Transverse colon (tissue), 4 donors: ENCODE data around the gene SNRNP70. TPM values are rescaled to one million over a fixed set of nuclear protein-coding genes. Genes with fewer than 3 reads are reported as not detected.

Experiments
- DNase-seq: peaks from one replicate; pipeline ENCODE4 v3.0.0-alpha.2; 2019
- H3K27ac ChIP-seq, 4 donors: fragments of 200-600 bp; sonication (generic); 2 replicates each; pipeline ENCODE4 v1.5.1; 2016 to 2018; ENCODE audit warnings: inconsistent platforms in 4 of 4
- H3K27me3 ChIP-seq: fragments of 200-600 bp; sonication (generic); 2 replicates; pipeline ENCODE4 v1.5.1; 2017; ENCODE audit warnings: inconsistent platforms
- H3K36me3 ChIP-seq, 4 donors: fragments of 200-600 bp; sonication (generic); 2 replicates each; pipeline ENCODE4 v1.5.1; 2017 to 2019; ENCODE audit warnings: inconsistent platforms in 4 of 4
- H3K4me1 ChIP-seq, 4 donors: fragments of 200-600 bp; sonication (generic); 2 replicates each; pipeline ENCODE4 v1.5.1; 2017 to 2020; ENCODE audit warnings: inconsistent platforms in 4 of 4
- H3K4me3 ChIP-seq, 4 donors: fragments of 200-600 bp; sonication (generic); 1 replicate in 1 of 4; 2 replicates in 3 of 4; pipeline versions ENCODE4 v1.5.1 to v1.6.1; 2017 to 2019; ENCODE audit warnings: inconsistent platforms in 4 of 4
- H3K9me3 ChIP-seq, 2 donors: fragments of 200-600 bp; sonication (generic); 2 replicates each; pipeline ENCODE4 v1.5.1; 2017 to 2019; ENCODE audit warnings: inconsistent platforms in 2 of 2
- EP300 ChIP-seq: sonication (generic); formaldehyde crosslinking; IDR thresholded peaks from one replicate; pipeline ENCODE4 v1.6.1; 2017; ENCODE audit warnings: antibody characterized with exemption, low read depth
- POLR2A ChIP-seq: fragments of 450-650 bp; IDR thresholded peaks from one replicate; pipeline ENCODE4 v1.6.1; 2016; ENCODE audit warnings: antibody characterized with exemption, mild to moderate bottlenecking, moderate library complexity
- POLR2AphosphoS5 ChIP-seq, 3 donors: sonication (generic); formaldehyde crosslinking; IDR thresholded peaks; one replicate each; pipeline ENCODE4 v1.6.1; 2016; ENCODE audit warnings: antibody characterized with exemption in 3 of 3
- WGBS, 2 donors: methylation state at CpG; one replicate each; pipeline ENCODE4 v1.1.5; 2018; ENCODE audit warnings: low coverage in 1 of 2; 5-methylcytosine and 5-hydroxymethylcytosine counted together
- in situ Hi-C, 4 donors: fragments of 200-750 bp; cut with MboI; loops; one replicate each; pipeline versions ENCODE4 v1.15.0 to v1.15.1; 2017; ENCODE audit warnings: low sequenced_read_pairs in 3 of 4, low pct_ligation_motif_present in 1 of 4, low pct_unique_long_range_greater_than_20kb in 1 of 4
- intact Hi-C: fragments of 100-400 bp; cut with DNase I; formaldehyde crosslinking; loops from one replicate; pipeline ENCODE4 v1.15.1; 2023; ENCODE audit warnings: low total_unique reads
- total RNA-seq, 4 donors: library from RNA; depleted of rRNA; stranded (reverse); fragments of >200 nt; gene quantifications; one replicate each; pipeline ENCODE4 v1.1.0, GENCODE V29; 2016
- TF ChIP-seq, protein P1 (sequence below), 5 experiments: fragments of 200-600 bp in 3 of 5; fragments of 450-650 bp in 2 of 5; sonication (generic) in 3 of 5; IDR thresholded peaks; 1 replicate in 2 of 5; 2 replicates in 3 of 5; pipeline ENCODE4 v1.5.1; 2016 to 2017; ENCODE audit warnings: antibody characterized with exemption in 5 of 5, inconsistent platforms in 3 of 5, mild to moderate bottlenecking in 2 of 5, moderate library complexity in 1 of 5

SNRNP70 gene
- total RNA-seq, 4 donors from 2014 or later, result 216 to 682 (median 292) TPM

DNA sequence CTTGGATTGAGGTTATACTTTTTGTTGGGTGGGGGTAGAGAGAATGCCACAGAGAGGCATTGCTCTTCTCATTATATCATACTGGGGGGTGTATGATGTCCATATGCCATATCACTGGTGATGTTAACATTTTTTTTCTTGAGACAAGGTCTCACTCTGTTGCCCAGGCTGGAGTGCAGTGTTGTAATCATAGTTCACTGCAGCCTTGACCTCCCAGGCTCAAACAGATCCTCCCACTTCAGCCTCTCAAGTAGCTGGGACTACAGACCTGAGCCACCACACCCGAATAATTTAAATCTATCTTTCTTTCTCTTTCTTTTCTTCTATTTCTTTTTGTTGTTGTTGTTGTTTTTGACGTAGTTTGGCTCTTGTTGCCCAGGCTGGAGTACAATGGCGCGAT is 4.9 kb upstream of the SNRNP70 start:
- no peak overlapping the region for H3K27ac ChIP-seq
- 89% methylated on average over 4 of the region's 4 CpGs; no CpG with 5 or more reads in 1 of the 2 donors for WGBS, 2 donors
- in situ Hi-C loops (loop anchor here in 2 of 4 donors (10.0 to 25.0 kb wide), 2 partner anchors 124 to 132 kb away; no protein-coding TSS in a partner anchor), intact Hi-C loops (no loop called here)
- H3K9me3 ChIP-seq, result no peaks in the 10 kb centered on the region
- H3K27me3 ChIP-seq, result no peaks in the 10 kb centered on the region
- H3K4me3 ChIP-seq, result no peak overlapping the region
- peaks cover 0 to 9% (median 6%) of the 10 kb centered on the region in 4 donors for H3K4me1 ChIP-seq
- no peak for DNase-seq
- H3K36me3 ChIP-seq, result no peaks in the 10 kb centered on the region
- TF ChIP-seq, protein P1, sequence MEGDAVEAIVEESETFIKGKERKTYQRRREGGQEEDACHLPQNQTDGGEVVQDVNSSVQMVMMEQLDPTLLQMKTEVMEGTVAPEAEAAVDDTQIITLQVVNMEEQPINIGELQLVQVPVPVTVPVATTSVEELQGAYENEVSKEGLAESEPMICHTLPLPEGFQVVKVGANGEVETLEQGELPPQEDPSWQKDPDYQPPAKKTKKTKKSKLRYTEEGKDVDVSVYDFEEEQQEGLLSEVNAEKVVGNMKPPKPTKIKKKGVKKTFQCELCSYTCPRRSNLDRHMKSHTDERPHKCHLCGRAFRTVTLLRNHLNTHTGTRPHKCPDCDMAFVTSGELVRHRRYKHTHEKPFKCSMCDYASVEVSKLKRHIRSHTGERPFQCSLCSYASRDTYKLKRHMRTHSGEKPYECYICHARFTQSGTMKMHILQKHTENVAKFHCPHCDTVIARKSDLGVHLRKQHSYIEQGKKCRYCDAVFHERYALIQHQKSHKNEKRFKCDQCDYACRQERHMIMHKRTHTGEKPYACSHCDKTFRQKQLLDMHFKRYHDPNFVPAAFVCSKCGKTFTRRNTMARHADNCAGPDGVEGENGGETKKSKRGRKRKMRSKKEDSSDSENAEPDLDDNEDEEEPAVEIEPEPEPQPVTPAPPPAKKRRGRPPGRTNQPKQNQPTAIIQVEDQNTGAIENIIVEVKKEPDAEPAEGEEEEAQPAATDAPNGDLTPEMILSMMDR (IDR thresholded peaks at IDR 0.05), result no peak
- no peak for TF ChIP-seq POLR2A

DNA sequence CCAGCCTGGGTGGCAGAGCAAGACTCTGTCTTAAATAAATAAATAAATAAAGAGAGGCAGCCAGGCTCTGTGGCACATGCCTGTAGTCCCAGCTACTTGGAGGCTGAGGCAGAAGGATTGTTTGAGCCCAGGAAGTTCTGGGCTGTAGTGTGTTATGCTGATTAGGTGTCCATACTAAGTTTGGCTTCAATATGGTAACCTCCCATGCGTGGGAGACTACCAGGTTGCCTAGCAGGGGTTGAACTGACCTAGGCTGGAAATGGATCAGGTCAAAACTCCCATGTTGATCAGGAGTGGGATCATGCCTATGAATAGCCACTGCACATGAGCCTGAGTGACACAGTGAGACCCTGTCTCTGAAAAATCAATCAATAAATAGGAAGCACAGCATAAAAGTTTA is 4.0 kb upstream of the SNRNP70 start:
- H3K4me1 ChIP-seq, result peaks cover 1 to 13% (median 10%) of the 10 kb centered on the region in 4 donors
- no peak for DNase-seq
- 79% methylated on average over 1 of the region's 1 CpG; no CpG with 5 or more reads in 1 of the 2 donors for WGBS, 2 donors
- intact Hi-C loops (no loop called here), in situ Hi-C loops (loop anchor here in 2 of 4 donors (10.0 to 25.0 kb wide), 2 partner anchors 124 to 131 kb away; no protein-coding TSS in a partner anchor)
- H3K9me3 ChIP-seq, result no peaks in the 10 kb centered on the region
- no peaks in the 10 kb centered on the region for H3K27me3 ChIP-seq
- no peak overlapping the region for H3K4me3 ChIP-seq
- TF ChIP-seq EP300 (no peak), POLR2A (no peak), POLR2AphosphoS5 (IDR thresholded peaks at IDR 0.05) (no peak)
- TF ChIP-seq, protein P1 (IDR thresholded peaks at IDR 0.05), result no peak
- no peaks in the 10 kb centered on the region for H3K36me3 ChIP-seq
- no peak overlapping the region for H3K27ac ChIP-seq

DNA sequence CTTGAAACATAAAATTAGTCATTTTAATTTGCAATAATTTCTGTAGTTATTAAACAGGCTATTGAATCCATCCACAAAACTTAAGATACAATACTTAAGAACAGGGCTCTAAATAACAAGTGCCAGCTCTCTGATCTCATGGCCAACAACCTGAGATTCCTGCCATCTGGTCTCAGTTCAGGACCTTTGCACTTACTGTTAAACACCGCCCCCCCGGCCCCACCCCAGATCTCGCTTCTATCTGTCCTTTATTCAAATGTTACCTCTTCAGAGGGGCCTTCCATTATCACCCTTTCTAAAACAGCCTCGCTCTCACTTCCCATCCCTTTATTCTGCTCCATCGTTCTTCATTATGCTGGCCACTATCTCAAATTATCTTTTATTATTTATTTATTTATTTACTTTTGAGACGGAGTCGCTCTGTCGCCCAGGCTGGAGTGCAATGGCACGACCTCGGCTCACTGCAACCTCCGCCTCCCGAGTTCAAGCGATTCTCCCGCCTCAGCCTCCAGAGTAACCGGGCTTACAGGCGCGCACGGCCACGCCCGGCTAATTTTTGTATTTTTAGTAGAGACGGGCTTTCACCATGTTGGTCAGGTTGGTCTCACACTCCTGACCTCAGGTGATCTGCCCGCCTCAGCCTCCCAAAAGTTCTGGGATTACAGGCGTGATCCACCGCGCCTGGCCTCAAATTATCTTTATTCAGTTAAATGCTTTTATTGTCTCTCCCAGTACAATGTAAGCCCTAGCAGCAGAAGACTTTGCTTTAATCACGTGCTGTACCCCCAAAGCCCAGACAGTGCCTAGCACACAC is 838 bp upstream of the SNRNP70 start:
- Histone ChIP-seq H3K4me3 (peak overlapping the region in 3 of 4 donors; percentile 81 to 100 (median 91)), H3K4me1 (peaks cover 13 to 28% (median 22%) of the 10 kb centered on the region in 4 donors), H3K27me3 (no peaks in the 10 kb centered on the region), H3K36me3 (no peaks in the 10 kb centered on the region), H3K27ac (peak overlapping the region; percentile 90 to 96 (median 94)), H3K9me3 (no peaks in the 10 kb centered on the region)
- 42 to 45% methylated on average over 20 to 26 of the region's 26 CpGs for WGBS, 2 donors
- intact Hi-C loops, result no loop called here
- TF ChIP-seq POLR2AphosphoS5 (IDR thresholded peaks at IDR 0.05), result no peak
- TF ChIP-seq, protein P1 (IDR thresholded peaks at IDR 0.05), result no peak
- no peak for TF ChIP-seq POLR2A
- no peak for TF ChIP-seq EP300
- in situ Hi-C loops, result loop anchor here in 2 of 4 donors (10.0 to 25.0 kb wide), 2 partner anchors 120 to 128 kb away; no protein-coding TSS in a partner anchor
- DNase-seq, result no peak

DNA sequence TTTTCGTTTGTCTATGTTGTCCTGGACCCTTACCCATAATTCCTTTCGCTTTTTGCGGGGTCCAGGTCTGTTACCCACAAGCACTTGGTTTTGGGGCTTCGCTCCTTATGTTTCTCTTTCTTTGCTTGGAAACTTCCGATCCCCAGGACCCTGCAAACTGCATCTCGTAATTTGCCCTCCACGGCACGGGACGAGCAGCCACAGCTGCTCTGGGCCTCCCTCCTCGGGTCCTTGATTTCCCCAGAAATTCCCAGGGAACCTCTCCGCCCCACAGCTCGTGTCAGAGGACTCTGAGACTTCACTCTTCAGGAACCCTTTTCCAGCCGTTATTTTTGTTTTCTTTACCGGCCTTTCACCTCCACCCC is 599 bp downstream of the SNRNP70 start:
- WGBS, 2 donors, result 0 to 1% methylated on average over 2 to 14 of the region's 14 CpGs
- Histone ChIP-seq H3K27me3 (no peaks in the 10 kb centered on the region), H3K9me3 (no peaks in the 10 kb centered on the region), H3K4me3 (peak overlapping the region; percentile 81 to 100 (median 90)), H3K27ac (peak overlapping the region; percentile 90 to 96 (median 94)), H3K4me1 (peaks cover 13 to 28% (median 22%) of the 10 kb centered on the region in 4 donors), H3K36me3 (peaks cover 0 to 12% (median 5%) of the 10 kb centered on the region in 4 donors)
- in situ Hi-C loops, result loop anchor here in 2 of 4 donors (10.0 to 25.0 kb wide), 2 partner anchors 119 to 126 kb away; no protein-coding TSS in a partner anchor
- TF ChIP-seq, protein P1 (IDR thresholded peaks at IDR 0.05), result no peak
- TF ChIP-seq EP300 (no peak), POLR2AphosphoS5 (IDR thresholded peaks at IDR 0.05) (no peak), POLR2A (no peak)
- DNase-seq, result no peak
- intact Hi-C loops, result no loop called here
